HG03442 (cell line): ENCODE results near the gene PCDHAC1.

Source experiments
- ATAC-seq: cut with Tn5 transposase; IDR thresholded peaks from one replicate; pipeline ENCODE4 v1.9.1; 2021; ENCODE audit warnings: mild to moderate bottlenecking, moderate library complexity; ENCODE audit not compliant: unreplicated experiment

PCDHAC1 gene

GRCh38 chr5:140967226-140967893 is 41.3 kb downstream of the PCDHAC1 start:
- ATAC-seq, result no peak

- ATAC-seq, result no peak
These were observed 43.8 kb downstream of the PCDHAC1 start for GRCh38 chr5:140969880-140970279.

DNA sequence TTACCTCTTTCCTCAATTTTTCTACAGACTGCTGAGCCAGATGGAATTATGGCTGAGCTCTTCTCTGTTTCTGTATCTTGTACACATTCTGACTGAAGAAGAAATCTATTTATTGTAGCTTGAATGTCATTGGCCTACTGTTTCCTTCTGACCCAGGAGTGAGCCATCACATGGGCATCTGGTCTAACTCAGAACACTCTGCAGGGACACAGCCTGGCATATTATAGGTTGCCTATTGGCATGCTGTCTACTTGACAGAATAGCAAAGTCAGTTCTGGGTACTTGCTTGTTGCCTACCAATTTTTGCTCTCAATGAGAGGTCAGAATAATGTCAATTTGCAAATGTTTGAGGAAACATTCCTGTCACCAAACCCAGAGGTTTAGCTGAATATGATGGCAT is 47.5 kb downstream of the PCDHAC1 start:
- no peak for ATAC-seq

DNA sequence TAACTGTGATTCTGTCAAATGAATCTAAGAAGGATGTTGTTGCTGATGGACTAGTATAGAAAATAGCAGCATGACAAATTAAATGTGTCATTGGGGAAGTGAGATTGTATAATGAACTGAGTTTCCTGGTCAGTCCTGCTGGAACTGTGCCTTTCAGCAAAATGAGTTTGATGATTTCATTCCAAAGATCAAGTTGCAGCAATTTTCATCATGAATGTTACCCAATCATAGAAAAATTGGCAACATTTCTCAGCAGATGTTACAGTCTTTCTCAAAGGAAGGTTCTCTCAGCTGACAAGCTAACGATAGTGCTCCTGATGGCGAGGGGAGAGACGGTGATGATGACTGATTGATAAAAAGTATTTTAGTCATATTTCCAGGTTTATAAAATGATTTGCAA is 50.9 kb downstream of the PCDHAC1 start:
- ATAC-seq, result no peak

GRCh38 chr5:140978260-140978659 is 52.2 kb downstream of the PCDHAC1 start:
- ATAC-seq, result no peak

- no peak for ATAC-seq
These were observed 52.9 kb downstream of the PCDHAC1 start for GRCh38 chr5:140978983-140979382.
